Stimulated activated naive CD8-positive, alpha-beta T cell treated with anti-CD3 and anti-CD28 coated beads, Interleukin-15, Interleukin-2, amounts not matched to agents 100 ng/mL and 50 ng/mL, for 24 hours (primary cell): ENCODE results near the gene ACBD6.
"Not testable (repeated sequence)": the region's sequence is repeated elsewhere in the genome, so short reads cannot be mapped to it uniquely, and the experiment has no call there.

Experiments used
- H3K27ac Mint-ChIP-seq: one replicate; pipeline ENCODE4 v1.8.0; 2021; ENCODE audit warnings: mild to moderate bottlenecking, mixed read lengths
- H3K27me3 Mint-ChIP-seq: one replicate; pipeline ENCODE4 v1.8.0; 2021; ENCODE audit warnings: mixed read lengths
- H3K36me3 Mint-ChIP-seq: one replicate; pipeline ENCODE4 v1.8.0; 2021; ENCODE audit warnings: low read depth, mixed read lengths
- H3K4me1 Mint-ChIP-seq: one replicate; pipeline ENCODE4 v1.8.0; 2021; ENCODE audit warnings: low read depth, mixed read lengths
- H3K4me3 Mint-ChIP-seq: one replicate; pipeline ENCODE4 v1.8.0; 2021; ENCODE audit warnings: mild to moderate bottlenecking, mixed read lengths
- H3K9me3 Mint-ChIP-seq: one replicate; pipeline ENCODE4 v1.8.0; 2021; ENCODE audit warnings: mixed read lengths

ACBD6 gene

GRCh38 chr1:180502361-180503279, at the start of gene ACBD6:
TSS of gene ACBD6 (minus strand) at chr1:180502577. CDS start at chr1:180502266, 311 bp downstream.
- Mint-ChIP-seq H3K36me3 (peaks cover 20% of the 10 kb centered on the region), H3K9me3 (no peaks in the 10 kb centered on the region), H3K4me1 (peaks cover 41% of the 10 kb centered on the region), H3K27me3 (no peaks in the 10 kb centered on the region), H3K27ac (peak within 1 kb of the TSS; percentile 97), H3K4me3 (peak within 1 kb of the TSS; percentile 99)

- Mint-ChIP-seq H3K27me3 (no peaks in the 10 kb centered on the region), H3K36me3 (no peaks in the 10 kb centered on the region), H3K4me1 (no peaks in the 10 kb centered on the region), H3K4me3 (no peak overlapping the region), H3K9me3 (no peaks in the 10 kb centered on the region), H3K27ac (no peak overlapping the region)
Measured at GRCh38 chr1:180551997-180552396, 49.6 kb upstream of the ACBD6 start.

GRCh38 chr1:180550241-180550640, 47.9 kb upstream of the ACBD6 start:
- H3K4me1 Mint-ChIP-seq, result no peaks in the 10 kb centered on the region
- no peak overlapping the region for H3K4me3 Mint-ChIP-seq
- no peaks in the 10 kb centered on the region for H3K9me3 Mint-ChIP-seq
- H3K27me3 Mint-ChIP-seq, result no peaks in the 10 kb centered on the region
- no peaks in the 10 kb centered on the region for H3K36me3 Mint-ChIP-seq
- no peak overlapping the region for H3K27ac Mint-ChIP-seq

GRCh38 chr1:180549770-180550169, 47.4 kb upstream of the ACBD6 start:
- H3K36me3 Mint-ChIP-seq, H3K27ac Mint-ChIP-seq, H3K9me3 Mint-ChIP-seq, H3K4me3 Mint-ChIP-seq, H3K27me3 Mint-ChIP-seq, H3K4me1 Mint-ChIP-seq: not testable (repeated sequence)

GRCh38 chr1:180548686-180549317, 46.4 kb upstream of the ACBD6 start:
- H3K4me3 Mint-ChIP-seq, result no peak overlapping the region
- no peaks in the 10 kb centered on the region for H3K9me3 Mint-ChIP-seq
- no peaks in the 10 kb centered on the region for H3K27me3 Mint-ChIP-seq
- H3K36me3 Mint-ChIP-seq, result no peaks in the 10 kb centered on the region
- H3K27ac Mint-ChIP-seq, result no peak overlapping the region
- no peaks in the 10 kb centered on the region for H3K4me1 Mint-ChIP-seq

GRCh38 chr1:180545991-180546390, 43.6 kb upstream of the ACBD6 start:
- no peaks in the 10 kb centered on the region for H3K36me3 Mint-ChIP-seq
- no peak overlapping the region for H3K27ac Mint-ChIP-seq
- H3K9me3 Mint-ChIP-seq, result no peaks in the 10 kb centered on the region
- no peaks in the 10 kb centered on the region for H3K4me1 Mint-ChIP-seq
- H3K4me3 Mint-ChIP-seq, result no peak overlapping the region
- H3K27me3 Mint-ChIP-seq, result no peaks in the 10 kb centered on the region

GRCh38 chr1:180544050-180544449, 41.7 kb upstream of the ACBD6 start:
- Mint-ChIP-seq H3K4me3 (no peak overlapping the region), H3K36me3 (no peaks in the 10 kb centered on the region), H3K27ac (no peak overlapping the region), H3K4me1 (no peaks in the 10 kb centered on the region), H3K9me3 (no peaks in the 10 kb centered on the region), H3K27me3 (no peaks in the 10 kb centered on the region)

- Mint-ChIP-seq H3K27ac (no peak overlapping the region), H3K36me3 (no peaks in the 10 kb centered on the region), H3K9me3 (no peaks in the 10 kb centered on the region), H3K27me3 (no peaks in the 10 kb centered on the region), H3K4me1 (no peaks in the 10 kb centered on the region), H3K4me3 (no peak overlapping the region)
Measured at GRCh38 chr1:180542838-180543145, 40.4 kb upstream of the ACBD6 start.

GRCh38 chr1:180542113-180542837, 39.9 kb upstream of the ACBD6 start:
- Mint-ChIP-seq H3K4me3 (no peak overlapping the region), H3K9me3 (no peaks in the 10 kb centered on the region)

GRCh38 chr1:180540697-180541594, 38.6 kb upstream of the ACBD6 start:
- Mint-ChIP-seq H3K4me3 (no peak overlapping the region), H3K9me3 (no peaks in the 10 kb centered on the region), H3K27me3 (peaks cover 6% of the 10 kb centered on the region)

More at GRCh38 chr1:180542113-180542837, 39.9 kb upstream of the ACBD6 start:
- peaks cover under 1% of the 10 kb centered on the region for H3K27me3 Mint-ChIP-seq
- no peaks in the 10 kb centered on the region for H3K36me3 Mint-ChIP-seq
- no peaks in the 10 kb centered on the region for H3K4me1 Mint-ChIP-seq
- H3K27ac Mint-ChIP-seq, result no peak overlapping the region

GRCh38 chr1:180539136-180539535, 36.8 kb upstream of the ACBD6 start:
- H3K27me3 Mint-ChIP-seq, result peaks cover 14% of the 10 kb centered on the region
- no peaks in the 10 kb centered on the region for H3K4me1 Mint-ChIP-seq
- H3K4me3 Mint-ChIP-seq, result no peak overlapping the region
- H3K27ac Mint-ChIP-seq, result no peak overlapping the region
- H3K9me3 Mint-ChIP-seq, result no peaks in the 10 kb centered on the region
- H3K36me3 Mint-ChIP-seq, result no peaks in the 10 kb centered on the region

More at GRCh38 chr1:180540697-180541594, 38.6 kb upstream of the ACBD6 start:
- no peaks in the 10 kb centered on the region for H3K36me3 Mint-ChIP-seq
- H3K27ac Mint-ChIP-seq, result no peak overlapping the region
- H3K4me1 Mint-ChIP-seq, result no peaks in the 10 kb centered on the region

GRCh38 chr1:180536821-180537372, 34.5 kb upstream of the ACBD6 start:
- Mint-ChIP-seq H3K27ac (no peak overlapping the region), H3K9me3 (no peaks in the 10 kb centered on the region), H3K4me1 (no peaks in the 10 kb centered on the region), H3K36me3 (no peaks in the 10 kb centered on the region), H3K4me3 (no peak overlapping the region), H3K27me3 (peaks cover 18% of the 10 kb centered on the region)

- no peaks in the 10 kb centered on the region for H3K4me1 Mint-ChIP-seq
- H3K36me3 Mint-ChIP-seq, result no peaks in the 10 kb centered on the region
- H3K4me3 Mint-ChIP-seq, result no peak overlapping the region
- peaks cover 18% of the 10 kb centered on the region for H3K27me3 Mint-ChIP-seq
- no peaks in the 10 kb centered on the region for H3K9me3 Mint-ChIP-seq
- no peak overlapping the region for H3K27ac Mint-ChIP-seq
Measured at GRCh38 chr1:180535418-180535999, 33.1 kb upstream of the ACBD6 start.

GRCh38 chr1:180534214-180534613, 31.8 kb upstream of the ACBD6 start:
- H3K36me3 Mint-ChIP-seq, result no peaks in the 10 kb centered on the region
- H3K27ac Mint-ChIP-seq, result no peak overlapping the region
- no peaks in the 10 kb centered on the region for H3K4me1 Mint-ChIP-seq
- no peak overlapping the region for H3K4me3 Mint-ChIP-seq
- peaks cover 18% of the 10 kb centered on the region for H3K27me3 Mint-ChIP-seq
- no peaks in the 10 kb centered on the region for H3K9me3 Mint-ChIP-seq
